Activated CD4-positive, alpha-beta memory T cell treated with anti-CD3 and anti-CD28 coated beads, Interleukin-2, amount 10 ng/mL, durations not matched to agents 7 days and 5 days (primary cell): ENCODE measurements around the gene ACKR4. TPM values are rescaled to one million over a fixed set of nuclear protein-coding genes. Genes with fewer than 3 reads are reported as not detected.
"Not testable (repeated sequence)": the region's sequence is repeated elsewhere in the genome, so short reads cannot be mapped to it uniquely, and the experiment has no call there.

ENCODE experiments used
- CTCF ChIA-PET: fragments of 350-600 bp; sonication (Branson Sonifier 250); formaldehyde crosslinking; loops from one replicate; lab custom pipeline; 2021; ENCODE audit warnings: antibody characterized with exemption, inconsistent platforms; lab: Charles Lee
- POLR2A ChIA-PET: fragments of 350-600 bp; sonication (Branson Sonifier 250); formaldehyde crosslinking; loops from one replicate; lab custom pipeline; 2021; ENCODE audit warnings: antibody characterized with exemption; lab: Charles Lee
- DNase-seq: peaks from one replicate; pipeline ENCODE4 v3.0.0-alpha.2; 2020
- H3K27ac Mint-ChIP-seq: one replicate; pipeline ENCODE4 v1.8.0; 2021; ENCODE audit warnings: mild to moderate bottlenecking, mixed read lengths
- H3K27me3 Mint-ChIP-seq: one replicate; pipeline ENCODE4 v1.8.0; 2021; ENCODE audit warnings: mixed read lengths
- H3K36me3 Mint-ChIP-seq: one replicate; pipeline ENCODE4 v1.8.0; 2021; ENCODE audit warnings: low read depth, mixed read lengths
- H3K4me1 Mint-ChIP-seq: one replicate; pipeline ENCODE4 v1.8.0; 2021; ENCODE audit warnings: mixed read lengths
- H3K4me3 Mint-ChIP-seq: one replicate; pipeline ENCODE4 v1.8.0; 2021; ENCODE audit warnings: mild to moderate bottlenecking, mixed read lengths
- H3K9me3 Mint-ChIP-seq: one replicate; pipeline ENCODE4 v1.8.0; 2021; ENCODE audit warnings: mixed read lengths
- total RNA-seq, 2 experiments: library from RNA; stranded (reverse); gene quantifications; one replicate each; pipeline ENCODE4 v1.2.3, GENCODE V29; 2021

Gene ACKR4
- total RNA-seq, 2 experiments from 2014 or later = not detected

- ChIA-PET POLR2A (no interaction called here), CTCF (no interaction called here)
- no peak for DNase-seq
- H3K27ac Mint-ChIP-seq = no peak overlapping the region
- peaks cover 3% of the 10 kb centered on the region for H3K4me1 Mint-ChIP-seq
- peaks cover 21% of the 10 kb centered on the region for H3K36me3 Mint-ChIP-seq
- H3K4me3 Mint-ChIP-seq = no peak overlapping the region
- no peaks in the 10 kb centered on the region for H3K9me3 Mint-ChIP-seq
- H3K27me3 Mint-ChIP-seq = no peaks in the 10 kb centered on the region
These were observed 32.9 kb downstream of the ACKR4 start for GRCh38 chr3:132629928-132630327.

DNA sequence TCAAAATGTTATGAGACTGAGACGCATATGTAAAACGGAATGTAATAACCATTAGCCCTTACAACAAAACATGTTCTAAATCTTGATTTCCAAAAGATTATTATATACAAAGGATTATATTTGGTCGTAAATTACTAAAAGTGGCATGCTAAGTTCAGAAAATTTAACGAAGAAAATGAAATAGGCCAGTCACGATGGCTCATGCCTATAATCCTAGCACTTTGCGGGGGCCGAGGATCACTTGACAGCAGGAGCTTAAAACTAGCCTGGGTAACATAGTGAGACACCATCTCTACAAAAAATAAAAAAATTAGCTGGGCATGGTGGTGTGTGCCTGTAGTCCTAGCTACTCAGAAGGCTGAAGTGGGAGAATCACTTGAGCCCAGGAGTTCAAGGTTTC is 33.5 kb downstream of the ACKR4 start:
- no peak overlapping the region for H3K4me3 Mint-ChIP-seq
- no peaks in the 10 kb centered on the region for H3K27me3 Mint-ChIP-seq
- POLR2A ChIA-PET = no interaction called here
- H3K36me3 Mint-ChIP-seq = peaks cover 24% of the 10 kb centered on the region
- DNase-seq = no peak
- CTCF ChIA-PET = no interaction called here
- peaks cover 3% of the 10 kb centered on the region for H3K4me1 Mint-ChIP-seq
- no peaks in the 10 kb centered on the region for H3K9me3 Mint-ChIP-seq
- no peak overlapping the region for H3K27ac Mint-ChIP-seq

GRCh38 chr3:132635052-132635451 is 38.0 kb downstream of the ACKR4 start:
- POLR2A ChIA-PET = no interaction called here

DNA sequence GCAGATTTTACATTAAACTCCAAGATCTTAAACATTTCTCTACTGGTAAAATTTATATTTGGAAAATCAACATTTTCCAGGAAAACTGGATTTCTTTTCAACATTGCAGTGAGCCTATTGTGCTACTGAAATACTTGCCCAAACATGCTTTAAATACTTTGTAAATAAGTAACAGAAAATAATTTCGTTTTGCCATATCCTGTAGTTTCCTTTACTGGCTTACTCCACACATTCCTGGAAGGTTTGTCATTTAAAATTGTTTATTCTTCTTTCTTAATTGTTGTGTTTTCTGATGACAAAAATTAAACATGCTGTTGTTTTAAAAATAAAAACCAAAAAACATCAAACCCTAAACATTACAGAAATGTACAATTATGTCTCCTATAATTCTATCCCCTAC is 40.5 kb downstream of the ACKR4 start:
- Mint-ChIP-seq H3K36me3 (peaks cover 25% of the 10 kb centered on the region), H3K27ac (no peak overlapping the region), H3K4me1 (no peaks in the 10 kb centered on the region), H3K9me3 (no peaks in the 10 kb centered on the region), H3K27me3 (no peaks in the 10 kb centered on the region), H3K4me3 (no peak overlapping the region)
- DNase-seq = no peak
- POLR2A ChIA-PET = no interaction called here
- CTCF ChIA-PET = no interaction called here

More at GRCh38 chr3:132635052-132635451, 38.0 kb downstream of the ACKR4 start:
- no peaks in the 10 kb centered on the region for H3K9me3 Mint-ChIP-seq
- H3K4me3 Mint-ChIP-seq = no peak overlapping the region
- H3K27me3 Mint-ChIP-seq = no peaks in the 10 kb centered on the region
- H3K27ac Mint-ChIP-seq = no peak overlapping the region
- peaks cover 25% of the 10 kb centered on the region for H3K36me3 Mint-ChIP-seq
- no peak for DNase-seq
- H3K4me1 Mint-ChIP-seq = peaks cover 1% of the 10 kb centered on the region
- CTCF ChIA-PET = interaction anchor here (0.9 kb wide), 1 partner anchor 9 kb away, joined by 3 read pairs; no protein-coding TSS in a partner anchor

- DNase-seq = no peak
These were observed 41.6 kb downstream of the ACKR4 start for GRCh38 chr3:132638706-132639105.

GRCh38 chr3:132641427-132641826 is 44.4 kb downstream of the ACKR4 start:
- H3K27ac Mint-ChIP-seq, H3K4me1 Mint-ChIP-seq, H3K27me3 Mint-ChIP-seq, H3K4me3 Mint-ChIP-seq, H3K9me3 Mint-ChIP-seq, POLR2A ChIA-PET, DNase-seq: not testable (repeated sequence)
- peaks cover 11% of the 10 kb centered on the region for H3K36me3 Mint-ChIP-seq
- CTCF ChIA-PET = interaction anchor here (0.7 to 6.0 kb wide), 8 partner anchors 21 to 288 kb away, joined by 3 to 100 read pairs (median 5); no protein-coding TSS in a partner anchor

More at GRCh38 chr3:132638706-132639105, 41.6 kb downstream of the ACKR4 start:
- H3K36me3 Mint-ChIP-seq = peaks cover 18% of the 10 kb centered on the region
- peaks cover 5% of the 10 kb centered on the region for H3K4me1 Mint-ChIP-seq
- ChIA-PET CTCF (interaction anchor here (1.0 to 6.0 kb wide), 5 partner anchors 15 to 287 kb away, joined by 3 to 100 read pairs (median 5); no protein-coding TSS in a partner anchor), POLR2A (interaction anchor here (0.5 kb wide), 1 partner anchor 285 kb away, joined by 3 read pairs; no protein-coding TSS in a partner anchor)
- H3K27me3 Mint-ChIP-seq = no peaks in the 10 kb centered on the region
- H3K27ac Mint-ChIP-seq = no peak overlapping the region
- no peaks in the 10 kb centered on the region for H3K9me3 Mint-ChIP-seq
- no peak overlapping the region for H3K4me3 Mint-ChIP-seq

GRCh38 chr3:132641837-132642538 is 44.9 kb downstream of the ACKR4 start:
- DNase-seq = no peak
- no peak overlapping the region for H3K27ac Mint-ChIP-seq
- no peaks in the 10 kb centered on the region for H3K9me3 Mint-ChIP-seq
- H3K27me3 Mint-ChIP-seq = no peaks in the 10 kb centered on the region
- CTCF ChIA-PET = interaction anchor here (0.7 to 6.0 kb wide), 14 partner anchors 19 to 299 kb away, joined by 3 to 100 read pairs (median 4); no protein-coding TSS in a partner anchor
- peaks cover 5% of the 10 kb centered on the region for H3K4me1 Mint-ChIP-seq
- no peak overlapping the region for H3K4me3 Mint-ChIP-seq
- POLR2A ChIA-PET = no interaction called here
- H3K36me3 Mint-ChIP-seq = peaks cover 9% of the 10 kb centered on the region

DNA sequence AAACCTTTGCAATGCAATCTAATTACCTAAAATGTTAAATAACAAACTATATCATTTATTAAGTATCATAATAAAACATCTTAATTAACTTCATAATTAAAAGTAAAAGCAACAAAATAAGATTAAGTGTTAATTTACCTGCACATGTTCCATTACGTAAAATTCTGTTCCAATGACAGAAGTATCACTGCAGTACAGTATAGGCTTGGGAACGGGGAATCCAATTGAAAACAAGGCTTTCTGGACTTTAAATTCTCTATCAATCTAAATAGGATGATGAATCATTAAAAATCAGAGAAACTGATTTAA is 45.4 kb downstream of the ACKR4 start:
- POLR2A ChIA-PET = interaction anchor here (1.6 kb wide), 1 partner anchor 225 kb away, joined by 3 read pairs; the partner anchor contains the start of gene DNAJC13
- no peaks in the 10 kb centered on the region for H3K9me3 Mint-ChIP-seq
- CTCF ChIA-PET = interaction anchor here (0.7 to 6.0 kb wide), 14 partner anchors 19 to 300 kb away, joined by 3 to 100 read pairs (median 4); no protein-coding TSS in a partner anchor
- H3K36me3 Mint-ChIP-seq = peaks cover 9% of the 10 kb centered on the region
- no peak overlapping the region for H3K4me3 Mint-ChIP-seq
- no peak for DNase-seq
- no peaks in the 10 kb centered on the region for H3K27me3 Mint-ChIP-seq
- H3K27ac Mint-ChIP-seq = no peak overlapping the region
- peaks cover 5% of the 10 kb centered on the region for H3K4me1 Mint-ChIP-seq

DNA sequence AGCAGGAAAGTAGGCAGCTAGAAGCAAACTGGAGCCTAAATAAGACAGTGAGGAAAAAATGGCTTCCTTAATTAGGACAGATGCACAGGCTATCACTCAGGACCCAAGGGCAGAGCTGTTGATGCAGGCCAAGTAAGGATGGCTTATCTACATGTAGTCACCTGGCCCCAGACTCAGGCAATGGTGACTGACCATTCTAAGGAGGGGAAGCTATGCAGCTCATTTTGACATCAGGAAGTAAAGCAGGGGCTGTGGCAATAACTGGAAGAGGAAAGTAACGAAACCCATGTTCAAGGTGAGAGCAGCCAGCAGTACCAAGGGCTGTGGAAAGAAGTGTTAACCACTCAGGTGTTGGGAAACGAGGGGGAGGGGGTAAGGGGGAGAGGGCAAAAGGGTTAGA is 46.3 kb downstream of the ACKR4 start:
- Mint-ChIP-seq H3K27ac (no peak overlapping the region), H3K4me1 (peaks cover 5% of the 10 kb centered on the region), H3K9me3 (no peaks in the 10 kb centered on the region), H3K27me3 (no peaks in the 10 kb centered on the region), H3K4me3 (no peak overlapping the region), H3K36me3 (peaks cover 9% of the 10 kb centered on the region)
- DNase-seq = no peak
- CTCF ChIA-PET = interaction anchor here (0.7 to 6.0 kb wide), 12 partner anchors 18 to 292 kb away, joined by 3 to 100 read pairs (median 4); no protein-coding TSS in a partner anchor
- POLR2A ChIA-PET = interaction anchor here (1.0 to 1.6 kb wide), 2 partner anchors 17 to 226 kb away, joined by 3 read pairs; partner anchors contain the start of gene DNAJC13

- H3K4me3 Mint-ChIP-seq = no peak overlapping the region
- CTCF ChIA-PET = interaction anchor here (0.5 to 1.4 kb wide), 2 partner anchors 22 to 108 kb away, joined by 3 to 11 read pairs; no protein-coding TSS in a partner anchor
These were observed 48.0 kb downstream of the ACKR4 start for GRCh38 chr3:132645058-132645457.

GRCh38 chr3:132650153-132650552 is 53.1 kb downstream of the ACKR4 start:
- peaks cover 2% of the 10 kb centered on the region for H3K4me1 Mint-ChIP-seq
- no peaks in the 10 kb centered on the region for H3K36me3 Mint-ChIP-seq
- H3K27me3 Mint-ChIP-seq = no peaks in the 10 kb centered on the region
- DNase-seq = no peak
- no peak overlapping the region for H3K4me3 Mint-ChIP-seq
- no peak overlapping the region for H3K27ac Mint-ChIP-seq
- H3K9me3 Mint-ChIP-seq = no peaks in the 10 kb centered on the region
- POLR2A ChIA-PET = no interaction called here
- CTCF ChIA-PET = no interaction called here

More at GRCh38 chr3:132645058-132645457, 48.0 kb downstream of the ACKR4 start:
- Mint-ChIP-seq H3K27ac (no peak overlapping the region), H3K36me3 (no peaks in the 10 kb centered on the region), H3K4me1 (peaks cover 5% of the 10 kb centered on the region), H3K27me3 (no peaks in the 10 kb centered on the region), H3K9me3 (no peaks in the 10 kb centered on the region)
- POLR2A ChIA-PET = no interaction called here
- DNase-seq = no peak
